Measurements from ENCODE around the gene BAG1. TPM values are rescaled to one million over a fixed set of nuclear protein-coding genes. Genes with fewer than 3 reads are reported as not detected.
A peak's percentile ranks its signal among the peaks of the same experiment; 100 is the strongest.

BAG1 gene
- total and polyA plus RNA-seq, 2 experiments from 2014 or later, result 44.7 to 55.4 TPM

- Mint-ChIP-seq H3K4me1 (peaks cover 7% of the 10 kb centered on the region), H3K9me3 (no peaks in the 10 kb centered on the region), H3K36me3 (ENCODE audit: low read depth) (no peaks in the 10 kb centered on the region), H3K27me3 (ENCODE audit: insufficient read depth, low read depth, poor library complexity) (no peaks in the 10 kb centered on the region), H3K4me3 (no peak overlapping the region), H3K27ac (no peak overlapping the region; the same call in 1 of the 2 replicates)
- Histone ChIP-seq H3K9me2 (ENCODE audit: insufficient read depth) (no peaks in the 10 kb centered on the region), H3K27ac (ENCODE audit: low read depth) (no peak overlapping the region), H3K79me2 (replicated peaks; ENCODE audit: insufficient read depth) (no peaks in the 10 kb centered on the region), H3K27me3 (ENCODE audit: insufficient read depth) (no peaks in the 10 kb centered on the region), H3F3A (replicated peaks; ENCODE audit: low read depth) (no peaks in the 10 kb centered on the region), H2AFZ (0 out of 2 replicates have a peak overlapping the region, but pooled peaks have one; percentile 32), H4K20me1 (replicated peaks; ENCODE audit: insufficient read depth) (no peaks in the 10 kb centered on the region), H3K4me2 (no peak overlapping the region), H3K36me3 (ENCODE audit: insufficient read depth) (no peaks in the 10 kb centered on the region), H3K4me3 (no peak overlapping the region), H3K4me1 (ENCODE audit: insufficient read depth) (no peaks in the 10 kb centered on the region)
- ATAC-seq (no peak), DNase-seq (ENCODE audit: low spot score) (no peak)
- TF ChIP-seq ZNF114 (CRISPR knock-in tag; IDR thresholded peaks at IDR 0.05), result no peak
- TF ChIP-seq REST (IDR thresholded peaks at IDR 0.05; ENCODE audit: unreplicated experiment), result no peak
- no peak for TF ChIP-seq ETS1 (IDR thresholded peaks at IDR 0.05)
- no peak for TF ChIP-seq STAT1 (IDR thresholded peaks at IDR 0.05; ENCODE audit: unreplicated experiment)
- no peak for TF ChIP-seq EZH2 (IDR thresholded peaks at IDR 0.05; ENCODE audit: low read depth, unreplicated experiment)
- TF ChIP-seq JUNB (IDR thresholded peaks at IDR 0.05; ENCODE audit: unreplicated experiment), result no peak
- TF ChIP-seq ZNF462 (CRISPR knock-in tag; IDR thresholded peaks at IDR 0.05), result no peak
- no peak for TF ChIP-seq EZH2phosphoT487 (IDR thresholded peaks at IDR 0.05; ENCODE audit: unreplicated experiment)
- TF ChIP-seq NANOG (IDR thresholded peaks at IDR 0.05; ENCODE audit: borderline replicate concordance), result no peak
- no peak for TF ChIP-seq POLR2AphosphoS5 (IDR thresholded peaks at IDR 0.05; ENCODE audit: low read depth)
- TF ChIP-seq ZNF331 (CRISPR knock-in tag; IDR thresholded peaks at IDR 0.05; ENCODE audit: low read depth), result no peak
Observed at GRCh38 chr9:33222031-33222430, 42.5 kb downstream of the BAG1 start.
